ENCODE measurements around the gene ZNF311.

Gene ZNF311

GRCh38 chr6:28947831-28948270 lies 57.3 kb downstream of the ZNF311 start:
- no peak for DNase-seq (ENCODE audit: low spot score)
- no peak for TF ChIP-seq CTCF (IDR thresholded peaks at IDR 0.05; ENCODE audit: extremely low read depth, missing control alignments)

- no peak for DNase-seq (ENCODE audit: low spot score)
Measured at GRCh38 chr6:28947067-28947765, 57.9 kb downstream of the ZNF311 start.

GRCh38 chr6:28945349-28945748 lies 59.8 kb downstream of the ZNF311 start:
- TF ChIP-seq CTCF (IDR thresholded peaks at IDR 0.05; ENCODE audit: extremely low read depth, missing control alignments) = no peak
- DNase-seq (ENCODE audit: low spot score) = no peak

More at GRCh38 chr6:28947067-28947765, 57.9 kb downstream of the ZNF311 start:
- no peak for TF ChIP-seq CTCF (IDR thresholded peaks at IDR 0.05; ENCODE audit: extremely low read depth, missing control alignments)

Data from GM20000 (cell line).